ENCODE data around the gene VWA1.

DNA sequence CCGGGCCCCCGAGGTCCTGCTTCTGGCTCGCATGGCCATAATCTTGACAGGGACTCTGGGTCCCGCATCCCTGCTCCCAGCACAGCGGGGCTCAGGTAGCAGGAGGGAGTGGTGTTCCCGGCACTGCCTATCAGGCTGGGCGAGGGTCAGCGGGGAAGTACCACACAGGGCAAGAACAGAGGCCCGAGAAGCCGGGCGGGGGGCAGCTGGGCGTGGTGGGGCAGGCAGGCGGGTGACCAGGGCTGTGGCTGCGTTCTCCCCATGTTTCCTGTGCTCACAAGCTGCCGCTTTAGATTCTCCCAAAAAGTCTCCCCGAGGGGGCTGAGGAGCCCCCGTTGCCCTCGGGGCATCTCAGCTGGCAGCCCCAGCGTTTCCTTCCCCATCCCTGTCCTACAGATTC, 54.4 kb downstream of the VWA1 start:
- TF ChIP-seq POLR2A (IDR thresholded peaks at IDR 0.05) (no peak), CTCF (IDR thresholded peaks at IDR 0.05) (no peak)
